B cell (primary cell): Measurements from ENCODE around the gene SART1. TPM values are rescaled to one million over a fixed set of nuclear protein-coding genes. Genes with fewer than 3 reads are reported as not detected.

ENCODE experiments used
- ATAC-seq: fragments of 200-7000 bp; cut with Tn5 transposase; one replicate; pipeline ENCODE4 v1.10.0; 2021; ENCODE audit warnings: low read depth, mild to moderate bottlenecking, moderate number of reproducible peaks, moderate library complexity
- CTCF ChIA-PET: fragments of 350-600 bp; sonication (Branson Sonifier 250); formaldehyde crosslinking; loops from one replicate; lab custom pipeline; 2021; ENCODE audit warnings: antibody characterized with exemption, inconsistent platforms; lab: Charles Lee
- POLR2A ChIA-PET: fragments of 350-600 bp; sonication (Branson Sonifier 250); formaldehyde crosslinking; loops from one replicate; lab custom pipeline; 2021; ENCODE audit warnings: antibody characterized with exemption; lab: Charles Lee
- DNase-seq: peaks from one replicate; pipeline ENCODE4 v3.0.0; 2013
- H2AFZ ChIP-seq: 2 replicates; pipeline ENCODE4 v1.6.1; 2012; ENCODE audit warnings: mild to moderate bottlenecking, low read depth, low read length; ENCODE audit not compliant: insufficient read depth, poor library complexity, severe bottlenecking
- H3K27ac ChIP-seq, 2 donors: 1 replicate in 1 of 2; 2 replicates in 1 of 2; pipeline ENCODE4 v1.5.1; 2012 to 2013; ENCODE audit warnings: low read length in 2 of 2, mild to moderate bottlenecking in 2 of 2, moderate library complexity in 1 of 2
- H3K27me3 ChIP-seq, 4 experiments: fragments of 200-600 bp in 1 of 4; sonication (generic) in 1 of 4; replicated peaks in 1 of 4; 1 replicate in 2 of 4; 2 replicates in 2 of 4; pipeline versions ENCODE4 v1.6.1 to v1.7.0; 2013 to 2016; ENCODE audit warnings: low read length in 3 of 4, mild to moderate bottlenecking in 2 of 4, mixed read lengths in 1 of 4, moderate library complexity in 1 of 4; ENCODE audit not compliant: insufficient read depth in 4 of 4, control insufficient read depth in 3 of 4; ENCODE audit errors: control extremely low read depth in 1 of 4
- H3K36me3 ChIP-seq, 2 experiments: replicated peaks in 1 of 2; 1 replicate in 1 of 2; 2 replicates in 1 of 2; pipeline versions ENCODE4 v1.6.1 to v1.7.1; 2013; ENCODE audit warnings: low read length in 1 of 2; ENCODE audit not compliant: insufficient read depth in 2 of 2, control insufficient read depth in 1 of 2; ENCODE audit errors: control extremely low read depth in 1 of 2, extremely low read depth in 1 of 2
- H3K4me1 ChIP-seq, 2 donors: fragments of 200-600 bp in 1 of 2; sonication (generic) in 1 of 2; 1 replicate in 1 of 2; 2 replicates in 1 of 2; pipeline versions ENCODE4 v1.5.1 to v1.6.1; 2013 to 2017; ENCODE audit warnings: low read length in 2 of 2; ENCODE audit not compliant: control insufficient read depth in 2 of 2, insufficient read depth in 2 of 2
- H3K4me2 ChIP-seq: replicated peaks from 2 replicates; pipeline ENCODE3; 2012; ENCODE audit warnings: mild to moderate bottlenecking, low read depth, low read length; ENCODE audit not compliant: poor library complexity, severe bottlenecking
- H3K4me3 ChIP-seq, 5 experiments: fragments of 200-600 bp in 1 of 5; sonication (generic) in 1 of 5; 1 replicate in 3 of 5; 2 replicates in 2 of 5; pipeline versions ENCODE4 v1.5.1 to v1.7.0; 2011 to 2016; ENCODE audit warnings: low read length in 4 of 5, mild to moderate bottlenecking in 4 of 5, low read depth in 2 of 5, control low read depth in 1 of 5, moderate library complexity in 1 of 5; ENCODE audit not compliant: insufficient read depth in 1 of 5; ENCODE audit errors: control extremely low read depth in 1 of 5, extremely low read depth in 1 of 5
- H3K79me2 ChIP-seq: fragments of 200-600 bp; sonication (generic); one replicate; pipeline ENCODE4 v1.6.0; 2016; ENCODE audit warnings: low read length; ENCODE audit not compliant: control insufficient read depth, insufficient read depth
- H3K9ac ChIP-seq: fragments of 200-600 bp; sonication (generic); 2 replicates; pipeline ENCODE4 v1.6.1; 2017; ENCODE audit warnings: mild to moderate bottlenecking, low read length, moderate library complexity
- H3K9me3 ChIP-seq, 3 donors: one replicate each; pipeline versions ENCODE4 v1.6.1 to v1.7.1; 2013; ENCODE audit warnings: low read length in 2 of 3; ENCODE audit not compliant: control insufficient read depth in 2 of 3, insufficient read depth in 1 of 3; ENCODE audit errors: control extremely low read depth in 1 of 3
- H4K20me1 ChIP-seq: 2 replicates; pipeline ENCODE4 v1.6.0; 2012; ENCODE audit warnings: mild to moderate bottlenecking, low read length; ENCODE audit not compliant: insufficient read depth, control insufficient read depth, poor library complexity, severe bottlenecking
- H3K27ac Mint-ChIP-seq: one replicate; pipeline ENCODE4 v1.8.0; 2021; ENCODE audit warnings: mixed read lengths
- H3K27me3 Mint-ChIP-seq: one replicate; pipeline ENCODE4 v1.8.0; 2021; ENCODE audit warnings: mixed read lengths
- H3K4me1 Mint-ChIP-seq: one replicate; pipeline ENCODE4 v1.8.0; 2021; ENCODE audit warnings: mixed read lengths
- H3K4me3 Mint-ChIP-seq: one replicate; pipeline ENCODE4 v1.8.0; 2021; ENCODE audit warnings: mixed read lengths
- H3K9me3 Mint-ChIP-seq: one replicate; pipeline ENCODE4 v1.8.0; 2022; ENCODE audit warnings: mixed read lengths; ENCODE audit not compliant: insufficient read depth
- CTCF ChIP-seq: fragments of 200-600 bp; IDR thresholded peaks from one replicate; pipeline ENCODE4 v1.8.0; 2022; ENCODE audit warnings: antibody characterized with exemption, mild to moderate bottlenecking
- EZH2 ChIP-seq: IDR thresholded peaks from 2 replicates; pipeline ENCODE4 v1.6.1; 2012; ENCODE audit warnings: borderline replicate concordance, low read depth, mild to moderate bottlenecking, moderate library complexity, low read length; ENCODE audit not compliant: insufficient read depth, poor library complexity, severe bottlenecking
- WGBS: methylation state at CpG from one replicate; pipeline ENCODE4 v1.1.5; 2013; ENCODE audit warnings: missing lambda C conversion rate; ENCODE audit not compliant: insufficient coverage; 5-methylcytosine and 5-hydroxymethylcytosine counted together
- intact Hi-C: fragments of 100-400 bp; cut with micrococcal nuclease; formaldehyde crosslinking; loops from one replicate; pipeline ENCODE4 v1.10.0; 2022
- polyA plus RNA-seq: library from polyadenylated mRNA; depleted of rRNA; stranded (reverse); fragments of >200 nt; gene quantifications from 2 replicates; pipeline ENCODE4 v1.2.3, GENCODE V29; 2012
- total RNA-seq, 2 donors: library from RNA; stranded (reverse); fragments of 120-200 nt in 1 of 2; gene quantifications; 1 replicate in 1 of 2; 2 replicates in 1 of 2; pipeline versions ENCODE4 v1.2.3 to v1.2.4, GENCODE V29; 2013 to 2022

Gene SART1
- total and polyA plus RNA-seq, 2 donors (not counting 1 experiment from before 2014, with no cell fraction given), result 74.5 to 102 TPM

GRCh38 chr11:65988791-65989592 lies 27.5 kb downstream of the SART1 start:
- peaks cover 5% of the 10 kb centered on the region for H3K4me1 Mint-ChIP-seq
- peaks cover 3 to 7% of the 10 kb centered on the region in 2 donors for H3K4me1 ChIP-seq
- no peaks in the 10 kb centered on the region for H3K9me3 Mint-ChIP-seq
- no peak overlapping the region for H2AFZ ChIP-seq
- POLR2A ChIA-PET, result interaction anchor here (0.7 to 1.1 kb wide), 3 partner anchors 98 to 238 kb away, joined by 3 to 6 read pairs (median 4); no protein-coding TSS in a partner anchor
- no peak overlapping the region for H3K4me3 ChIP-seq
- no peaks in the 10 kb centered on the region for H3K36me3 ChIP-seq
- DNase-seq (peak; percentile 96), ATAC-seq (peak; percentile 99)
- CTCF ChIA-PET, result interaction anchor here (0.6 to 11.9 kb wide), 16 partner anchors 10 to 364 kb away, joined by 3 to 144 read pairs (median 4); partner anchors contain the start of genes AP5B1, CCDC85B, FIBP and KAT5
- no peak overlapping the region for H3K27ac ChIP-seq
- TF ChIP-seq CTCF, result peak; percentile 99
- TF ChIP-seq EZH2, result no peak
- H3K79me2 ChIP-seq, result peaks cover 11% of the 10 kb centered on the region
- no peak overlapping the region for H3K9ac ChIP-seq
- intact Hi-C loops, result loop anchor here (1.0 to 2.0 kb wide), 11 partner anchors 13 to 374 kb away; partner anchors contain the start of genes AP5B1, BANF1, EIF1AD and FIBP
- H3K9me3 ChIP-seq, result no peaks in the 10 kb centered on the region
- no peak overlapping the region for H3K4me3 Mint-ChIP-seq
- peak overlapping the region; percentile 84 for H3K27ac Mint-ChIP-seq
- WGBS, result 2% methylated on average over 6 of the region's 10 CpGs
- no peaks in the 10 kb centered on the region for H3K27me3 ChIP-seq
- no peaks in the 10 kb centered on the region for H3K27me3 Mint-ChIP-seq
- H3K4me2 ChIP-seq, result no peak overlapping the region
- no peaks in the 10 kb centered on the region for H4K20me1 ChIP-seq

GRCh38 chr11:65992056-65992455 lies 30.5 kb downstream of the SART1 start:
- Histone ChIP-seq H2AFZ (no peak overlapping the region), H3K36me3 (peaks cover 0 to under 1% of the 10 kb centered on the region in 2 experiments), H3K9me3 (no peaks in the 10 kb centered on the region), H4K20me1 (no peaks in the 10 kb centered on the region), H3K27me3 (no peaks in the 10 kb centered on the region), H3K79me2 (peaks cover 11% of the 10 kb centered on the region), H3K9ac (no peak overlapping the region), H3K4me3 (no peak overlapping the region), H3K27ac (no peak overlapping the region), H3K4me1 (peaks cover 3 to 7% of the 10 kb centered on the region in 2 donors), H3K4me2 (no peak overlapping the region)
- ChIA-PET CTCF (interaction anchor here (0.7 to 11.9 kb wide), 8 partner anchors 53 to 280 kb away, joined by 3 to 144 read pairs (median 5); partner anchors contain the start of genes AP5B1, C11orf68, CCDC85B and FIBP), POLR2A (interaction anchor here (0.6 kb wide), 1 partner anchor 318 kb away, joined by 3 read pairs; no protein-coding TSS in a partner anchor)
- intact Hi-C loops, result no loop called here
- no peak overlapping the region for H3K27ac Mint-ChIP-seq
- H3K4me1 Mint-ChIP-seq, result peaks cover 5% of the 10 kb centered on the region
- H3K9me3 Mint-ChIP-seq, result no peaks in the 10 kb centered on the region
- DNase-seq, result no peak
- no peak for ATAC-seq
- 92% methylated on average over 2 of the region's 5 CpGs for WGBS
- TF ChIP-seq EZH2 (no peak), CTCF (no peak)
- H3K4me3 Mint-ChIP-seq, result no peak overlapping the region
- H3K27me3 Mint-ChIP-seq, result no peaks in the 10 kb centered on the region
